OCI-LY3 (cell line): ENCODE results near the gene HEXA.

Experiments used
- EZH2phosphoT487 ChIP-seq: fragments of 200-600 bp; shearing (Covaris generic); IDR thresholded peaks from 2 replicates; pipeline ENCODE4 v1.6.1; 2018; ENCODE audit warnings: antibody characterized with exemption, mixed run types, low read depth
- TF ChIP-seq, protein P1 (sequence below): fragments of 200-600, 300-600 bp; sonication (generic); IDR thresholded peaks from 2 replicates; pipeline ENCODE4 v1.5.1; 2014; ENCODE audit warnings: antibody characterized with exemption, low read length, low read depth

- TF ChIP-seq, protein P1, sequence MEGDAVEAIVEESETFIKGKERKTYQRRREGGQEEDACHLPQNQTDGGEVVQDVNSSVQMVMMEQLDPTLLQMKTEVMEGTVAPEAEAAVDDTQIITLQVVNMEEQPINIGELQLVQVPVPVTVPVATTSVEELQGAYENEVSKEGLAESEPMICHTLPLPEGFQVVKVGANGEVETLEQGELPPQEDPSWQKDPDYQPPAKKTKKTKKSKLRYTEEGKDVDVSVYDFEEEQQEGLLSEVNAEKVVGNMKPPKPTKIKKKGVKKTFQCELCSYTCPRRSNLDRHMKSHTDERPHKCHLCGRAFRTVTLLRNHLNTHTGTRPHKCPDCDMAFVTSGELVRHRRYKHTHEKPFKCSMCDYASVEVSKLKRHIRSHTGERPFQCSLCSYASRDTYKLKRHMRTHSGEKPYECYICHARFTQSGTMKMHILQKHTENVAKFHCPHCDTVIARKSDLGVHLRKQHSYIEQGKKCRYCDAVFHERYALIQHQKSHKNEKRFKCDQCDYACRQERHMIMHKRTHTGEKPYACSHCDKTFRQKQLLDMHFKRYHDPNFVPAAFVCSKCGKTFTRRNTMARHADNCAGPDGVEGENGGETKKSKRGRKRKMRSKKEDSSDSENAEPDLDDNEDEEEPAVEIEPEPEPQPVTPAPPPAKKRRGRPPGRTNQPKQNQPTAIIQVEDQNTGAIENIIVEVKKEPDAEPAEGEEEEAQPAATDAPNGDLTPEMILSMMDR, result no peak
- no peak for TF ChIP-seq EZH2phosphoT487
Observed at GRCh38 chr15:72345806-72346205, 30.0 kb downstream of the HEXA start.
